ENCODE measurements around the gene PAX9.
"Not testable (repeated sequence)": the region's sequence is repeated elsewhere in the genome, so short reads cannot be mapped to it uniquely, and the experiment has no call there.

The PAX9 gene

DNA sequence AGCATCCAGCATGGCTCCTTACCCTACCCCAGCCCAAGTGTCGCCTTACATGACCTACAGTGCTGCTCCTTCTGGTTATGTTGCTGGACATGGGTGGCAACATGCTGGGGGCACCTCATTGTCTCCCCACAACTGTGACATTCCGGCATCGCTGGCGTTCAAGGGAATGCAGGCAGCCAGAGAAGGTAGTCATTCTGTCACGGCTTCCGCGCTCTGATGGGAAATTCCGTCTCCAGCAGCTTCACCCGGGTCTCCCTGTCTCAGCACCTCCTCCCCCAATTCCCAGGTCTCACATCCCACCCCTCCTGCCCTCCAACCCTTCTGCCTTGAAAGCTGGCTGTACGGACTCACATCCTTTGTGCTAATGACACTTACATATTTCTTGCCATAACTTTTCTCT lies 14.6 kb downstream of the PAX9 start:
- DNase-seq = no peak

DNA sequence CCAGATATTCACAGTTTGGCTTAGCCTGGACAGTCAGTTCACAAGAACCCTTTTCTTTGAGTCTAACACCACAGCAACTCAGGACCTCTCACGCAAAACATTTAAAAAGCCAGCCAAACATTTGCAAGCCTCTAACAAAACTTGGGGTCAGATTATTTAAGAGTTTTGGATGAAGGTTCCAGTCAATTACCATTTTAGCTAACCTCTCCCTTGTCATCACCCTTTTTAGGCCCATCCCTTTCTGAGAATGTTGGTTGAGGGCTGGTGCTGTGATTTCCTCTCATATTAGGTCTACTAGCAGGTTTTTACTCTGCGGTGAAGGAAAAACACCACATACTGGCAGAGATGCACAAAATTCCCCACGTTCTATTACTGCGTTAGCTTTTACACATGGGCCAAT lies 20.7 kb downstream of the PAX9 start:
- no peak for DNase-seq

DNA sequence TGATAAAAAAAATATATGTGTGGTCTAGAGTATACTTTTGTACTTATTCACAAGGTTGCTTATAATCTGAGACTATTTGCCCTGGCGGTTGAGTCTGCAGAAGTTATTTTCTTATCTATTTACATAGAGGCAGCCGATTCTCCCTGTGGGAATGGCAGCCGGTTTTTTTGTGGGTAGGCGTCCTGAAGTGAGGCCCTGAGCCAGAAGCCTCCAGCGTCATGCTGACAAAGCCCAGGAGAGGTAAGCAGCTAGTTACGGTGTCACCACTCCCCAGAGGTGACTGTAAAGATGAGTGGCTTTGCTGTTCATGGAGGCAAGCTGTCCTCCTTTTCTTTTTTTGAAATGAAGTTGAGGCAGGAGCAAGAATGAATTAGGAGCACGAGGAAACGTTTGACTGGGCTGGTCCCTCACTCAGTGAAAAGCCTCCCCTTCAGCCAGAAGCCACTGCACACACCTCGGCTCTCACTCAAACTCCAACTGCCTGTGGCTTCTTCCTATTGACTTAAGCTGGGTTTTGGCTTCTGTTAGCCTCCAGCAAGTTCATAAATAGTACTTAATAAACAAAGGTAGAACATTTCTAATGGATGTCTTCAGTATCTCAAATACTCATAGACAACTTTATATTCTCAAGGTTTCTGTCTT lies 21.5 kb downstream of the PAX9 start:
- no peak for DNase-seq

DNA sequence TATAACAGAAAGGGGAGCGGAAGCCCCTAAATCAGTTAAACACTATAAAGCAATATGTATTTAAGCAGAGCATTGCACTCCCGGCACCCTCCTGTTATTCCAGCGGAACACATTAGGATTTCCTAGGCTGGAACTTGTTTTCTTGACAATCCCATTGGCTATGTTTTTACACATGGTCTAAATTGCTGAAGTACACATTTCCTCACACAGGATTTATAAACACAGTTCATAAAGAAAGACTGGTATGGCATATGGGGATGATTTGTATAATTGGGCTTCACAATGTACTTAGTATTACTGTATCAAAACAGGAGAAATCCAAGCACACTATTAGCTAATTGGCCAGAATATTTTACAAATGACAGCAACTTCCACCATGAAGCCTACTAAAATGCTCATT lies 23.3 kb downstream of the PAX9 start:
- no peak for DNase-seq

DNA sequence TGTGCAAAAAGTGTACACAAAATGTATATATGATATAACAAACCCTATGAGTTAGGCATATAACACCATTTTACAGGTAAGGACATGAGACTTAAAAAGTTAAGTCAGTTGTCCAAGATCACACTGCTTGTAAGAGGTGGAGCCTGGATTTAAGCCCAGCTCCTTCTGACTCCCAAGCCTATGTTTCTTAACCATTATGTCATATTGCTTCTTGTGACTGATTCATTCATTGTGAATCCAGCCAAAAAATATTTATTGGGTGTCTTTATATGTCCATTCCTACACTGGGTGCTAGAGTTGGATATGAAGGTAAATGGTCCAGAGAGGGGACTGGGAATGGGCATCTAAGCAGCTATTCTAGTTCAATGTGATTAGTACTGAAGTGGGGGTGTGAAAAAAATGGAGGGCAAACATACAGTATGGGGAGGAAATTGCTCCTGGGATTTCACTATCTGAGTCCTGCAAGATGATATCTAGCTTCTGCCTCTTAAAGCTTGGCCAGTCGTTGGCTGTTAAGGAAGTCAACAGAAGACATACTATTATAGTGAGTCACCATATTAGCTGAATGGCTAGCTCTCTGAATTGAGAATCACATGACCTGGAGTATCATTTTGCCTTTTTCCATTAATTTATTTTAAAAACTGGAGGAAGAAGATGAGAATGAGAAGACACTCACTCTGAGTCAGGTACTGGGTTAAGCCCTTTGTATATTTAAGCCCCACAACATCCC lies 28.8 kb downstream of the PAX9 start:
- DNase-seq = no peak

DNA sequence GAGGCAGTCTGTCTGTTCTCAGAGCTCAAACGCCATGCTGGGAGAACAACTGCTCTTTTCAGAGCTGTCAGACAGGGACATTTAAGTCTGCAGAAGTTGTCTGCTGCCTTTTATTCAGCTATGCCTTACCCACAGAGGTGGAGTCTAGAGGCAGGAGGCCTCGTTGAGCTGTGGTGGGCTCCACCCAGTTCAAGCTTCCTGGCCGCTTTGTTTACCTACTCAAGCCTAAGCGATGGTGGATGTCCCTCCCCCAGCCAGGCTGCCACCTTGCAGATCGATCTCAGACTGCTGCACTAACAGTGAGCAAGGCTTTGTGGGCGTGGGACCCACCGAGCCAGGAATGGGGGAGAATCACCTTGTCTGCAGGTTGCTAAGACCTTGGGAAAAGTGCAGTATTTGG lies 37.8 kb downstream of the PAX9 start:
- DNase-seq = not testable (repeated sequence)

DNA sequence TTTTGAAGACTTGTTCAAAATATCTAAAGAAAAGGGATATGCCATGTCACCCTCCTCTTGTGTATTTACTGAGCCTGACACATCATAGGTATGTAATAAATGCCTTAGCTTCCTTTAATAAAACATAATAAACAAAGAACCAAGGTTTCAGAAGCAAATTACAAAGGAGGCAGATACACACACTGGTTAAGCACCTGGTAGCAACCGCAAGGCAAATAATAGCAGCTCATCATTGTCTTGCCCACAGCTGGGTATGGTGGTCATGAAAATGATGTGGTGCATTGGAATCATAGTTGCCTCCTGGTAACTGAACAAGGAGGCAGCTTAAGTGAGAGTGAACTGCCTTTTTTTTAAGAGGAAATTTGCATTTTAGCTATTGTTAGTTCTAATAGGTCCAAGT lies 39.0 kb downstream of the PAX9 start:
- no peak for DNase-seq

DNA sequence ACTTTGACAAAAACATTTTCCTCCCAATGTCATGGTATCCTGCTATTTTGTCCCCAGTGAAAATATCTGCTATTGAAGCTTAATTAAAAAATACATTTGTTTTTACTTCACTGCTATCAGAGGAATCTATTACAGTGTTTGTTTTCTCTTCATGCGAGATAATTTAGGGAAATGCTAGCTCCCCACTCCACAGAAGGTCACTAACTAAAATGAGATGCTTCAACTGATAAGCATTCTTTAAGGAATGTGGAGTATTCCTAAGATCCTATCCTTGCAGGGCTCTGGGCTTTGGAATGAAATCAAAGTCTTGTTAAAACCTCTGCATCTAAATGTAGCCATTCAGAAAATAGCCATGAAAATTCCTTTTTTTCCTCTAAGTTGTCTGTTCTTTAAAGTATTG lies 39.5 kb downstream of the PAX9 start:
- DNase-seq = no peak

DNA sequence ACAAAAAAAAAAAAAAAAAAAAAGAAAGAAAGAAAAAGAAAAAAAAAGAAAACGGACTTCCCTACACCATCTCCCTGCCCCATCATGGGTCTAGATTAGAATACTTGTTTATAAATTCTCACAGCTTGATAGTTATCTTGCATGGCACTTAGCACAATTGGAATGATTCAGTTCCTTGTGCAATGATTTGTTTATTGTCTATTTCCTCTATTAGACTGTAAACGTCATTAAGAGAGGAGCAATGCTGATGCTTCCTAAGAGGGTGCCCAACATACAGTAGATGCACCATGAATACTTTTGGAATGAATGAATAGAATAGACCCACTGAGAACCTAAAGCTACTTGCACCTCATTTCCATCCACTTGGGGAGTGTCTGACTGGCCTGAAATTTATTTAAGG lies 40.8 kb downstream of the PAX9 start:
- no peak for DNase-seq

DNA sequence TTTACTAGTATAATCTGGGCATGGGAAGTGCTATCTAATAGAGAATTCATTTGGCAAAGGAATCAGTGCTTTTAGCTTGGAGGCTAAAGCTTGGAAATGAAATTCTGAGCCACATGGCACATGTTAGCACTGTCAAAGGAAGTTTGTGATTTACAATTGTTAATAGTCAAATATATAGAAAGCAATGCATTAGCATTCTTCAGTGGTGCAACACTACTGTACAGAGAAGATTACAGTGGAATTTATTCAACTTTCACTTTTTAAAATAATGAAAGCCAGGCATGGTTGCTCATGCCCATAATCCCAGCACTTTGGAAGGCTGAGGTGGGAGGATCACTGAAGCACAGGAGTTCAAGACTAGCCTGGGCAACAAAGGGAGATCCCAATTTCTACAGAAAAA lies 45.9 kb downstream of the PAX9 start:
- no peak for DNase-seq

DNA sequence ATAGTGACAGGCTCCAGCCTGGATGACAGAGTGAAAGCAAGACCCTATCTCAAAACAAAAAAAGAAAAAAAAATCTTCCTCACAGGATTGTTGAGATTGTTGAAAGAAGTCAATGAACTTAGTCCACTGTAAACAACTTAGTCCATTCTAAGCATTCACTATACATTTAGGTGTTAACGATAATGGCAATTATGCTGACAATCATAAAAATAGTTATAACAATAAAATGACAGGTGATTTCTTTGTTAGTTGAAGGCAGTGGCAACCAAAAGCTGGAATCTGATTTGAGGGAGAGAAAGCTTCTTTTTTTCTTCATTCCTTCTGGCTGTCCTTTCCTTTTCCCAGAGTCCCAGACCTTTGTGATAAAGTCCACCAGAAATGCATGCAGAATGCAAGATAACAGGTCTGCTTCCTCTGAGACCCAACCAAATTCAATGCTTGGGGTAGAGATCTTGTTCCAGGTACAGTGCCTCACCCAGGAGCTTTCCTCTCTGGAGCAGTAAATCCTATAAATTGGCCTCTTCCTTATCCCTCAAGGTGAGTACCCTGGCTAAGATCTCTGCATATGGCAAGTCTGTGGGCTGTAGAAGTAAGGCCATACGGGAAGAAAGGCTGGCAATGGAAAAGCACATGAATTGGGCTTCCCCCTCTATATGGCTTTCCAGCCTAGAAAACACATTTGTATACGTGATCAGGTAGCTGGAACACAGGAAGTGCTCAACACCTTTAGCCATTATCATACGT lies 52.5 kb downstream of the PAX9 start:
- DNase-seq = no peak

DNA sequence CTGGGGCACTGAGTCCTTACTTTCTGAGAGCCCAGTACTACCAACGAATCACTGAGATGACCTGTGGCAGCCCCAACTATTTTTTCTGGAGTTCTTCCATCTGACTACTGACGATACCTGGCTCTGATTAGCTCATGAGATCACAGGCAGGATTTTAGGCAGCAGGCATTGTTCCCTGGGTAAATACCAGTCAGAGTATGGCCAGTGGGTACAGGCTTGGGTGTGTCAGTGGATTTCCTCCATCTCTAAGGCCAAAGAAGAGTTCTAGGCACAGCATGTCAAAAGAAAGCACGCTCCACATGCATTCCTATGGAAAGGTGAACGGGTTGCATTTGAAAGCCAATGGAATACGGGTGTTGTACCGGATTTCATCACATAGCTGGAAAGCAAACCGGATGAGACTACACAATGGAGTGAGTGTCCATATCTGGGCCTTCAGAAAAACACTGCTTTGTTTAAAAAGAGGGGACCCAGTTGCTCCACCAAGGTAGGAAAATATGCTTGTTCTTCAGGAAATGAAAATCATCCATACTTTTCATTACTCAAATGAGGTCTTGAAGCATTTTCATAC lies 55.0 kb downstream of the PAX9 start:
- DNase-seq = no peak

DNA sequence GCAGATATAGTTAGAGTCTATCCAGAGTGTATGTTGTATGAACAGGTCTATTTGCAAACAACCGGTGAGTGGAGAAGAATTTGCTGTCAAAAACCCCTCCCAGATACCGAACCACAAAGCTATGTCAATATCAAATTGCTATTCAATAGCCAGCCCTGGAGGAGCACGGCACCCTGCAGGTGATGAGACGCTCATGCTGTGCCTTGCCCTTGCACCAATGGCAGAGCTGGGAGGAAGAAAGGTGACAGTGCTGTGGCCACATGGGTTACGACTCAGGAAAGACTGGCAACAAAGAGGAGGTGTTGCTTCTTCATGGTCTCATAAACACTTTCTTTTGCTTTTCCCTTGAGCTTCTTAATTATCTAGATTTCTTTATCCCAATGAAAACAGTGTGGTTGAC lies 55.7 kb downstream of the PAX9 start:
- no peak for DNase-seq

DNA sequence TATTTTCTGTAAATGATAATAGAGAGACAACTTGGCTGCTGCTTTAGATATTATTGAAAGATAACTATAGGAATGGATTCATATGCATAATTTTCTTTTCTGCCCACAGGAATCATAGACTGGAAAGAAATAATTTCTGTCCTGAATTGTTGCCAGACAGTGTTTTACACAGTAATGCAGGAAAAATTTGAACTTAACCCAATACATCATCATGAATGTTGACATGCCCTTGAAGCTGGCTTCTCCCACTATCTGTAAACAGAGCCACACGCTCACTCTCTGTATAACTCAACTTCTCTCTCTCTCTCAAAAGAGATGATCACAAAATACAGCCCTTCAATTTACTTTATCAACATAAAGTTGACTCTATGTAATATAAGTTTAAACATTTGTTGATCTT lies 56.6 kb downstream of the PAX9 start:
- DNase-seq = no peak

DNA sequence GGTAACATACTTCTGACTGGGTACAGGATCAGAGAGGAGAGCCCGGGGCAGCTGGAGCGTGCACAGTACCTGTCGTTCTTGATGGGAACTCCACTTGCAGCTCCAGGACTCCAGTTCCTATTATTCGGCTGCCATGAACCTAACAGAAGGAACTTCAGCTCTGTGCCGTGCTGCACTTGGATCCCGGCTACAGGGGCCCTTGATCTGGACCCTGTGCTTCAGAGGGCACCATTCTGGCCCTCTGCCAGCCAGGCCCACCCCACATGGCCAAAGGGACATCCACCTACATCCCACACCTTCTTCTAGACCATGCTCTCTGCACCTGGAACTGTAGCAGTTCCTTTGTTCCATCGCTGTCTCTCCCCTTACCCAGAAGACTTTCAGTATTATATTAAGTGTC lies 58.2 kb downstream of the PAX9 start:
- no peak for DNase-seq

DNA sequence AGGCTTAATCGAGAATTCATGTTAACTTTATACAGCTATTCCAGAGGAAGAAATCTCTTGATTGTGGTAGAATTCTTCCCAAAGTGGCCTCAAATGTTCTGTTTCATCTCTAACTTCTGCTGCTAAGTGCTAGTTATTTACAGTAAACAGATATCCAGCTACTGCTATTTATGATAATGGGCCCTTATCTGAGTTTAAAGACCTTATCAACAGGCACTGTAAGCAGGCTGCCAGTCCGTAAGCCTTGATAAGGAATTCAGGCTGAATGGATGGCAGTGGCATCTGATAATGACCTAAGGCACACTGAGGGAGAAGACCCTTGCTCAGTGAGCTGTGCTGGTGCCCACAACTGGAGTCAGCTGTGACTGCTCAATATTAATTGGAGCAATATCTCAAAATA lies 59.0 kb downstream of the PAX9 start:
- no peak for DNase-seq

DNA sequence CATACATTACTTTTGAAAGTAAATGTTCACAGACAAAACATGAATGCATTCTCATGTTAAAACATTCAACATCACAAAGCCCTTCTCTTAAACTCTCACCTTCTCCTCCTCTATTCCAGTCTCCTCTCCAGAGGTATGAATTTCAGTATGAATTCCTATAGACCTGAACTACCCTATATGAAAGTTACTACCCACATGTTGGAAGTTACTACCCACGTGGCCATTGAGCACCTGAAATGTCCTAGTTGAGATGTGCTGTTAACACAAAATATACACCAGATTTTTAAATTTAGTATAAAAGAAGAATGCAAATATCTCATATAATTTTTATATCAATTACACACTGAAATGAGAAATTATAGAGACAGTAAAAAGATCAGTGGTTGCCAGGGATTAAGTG lies 60.2 kb downstream of the PAX9 start:
- DNase-seq = no peak

DNA sequence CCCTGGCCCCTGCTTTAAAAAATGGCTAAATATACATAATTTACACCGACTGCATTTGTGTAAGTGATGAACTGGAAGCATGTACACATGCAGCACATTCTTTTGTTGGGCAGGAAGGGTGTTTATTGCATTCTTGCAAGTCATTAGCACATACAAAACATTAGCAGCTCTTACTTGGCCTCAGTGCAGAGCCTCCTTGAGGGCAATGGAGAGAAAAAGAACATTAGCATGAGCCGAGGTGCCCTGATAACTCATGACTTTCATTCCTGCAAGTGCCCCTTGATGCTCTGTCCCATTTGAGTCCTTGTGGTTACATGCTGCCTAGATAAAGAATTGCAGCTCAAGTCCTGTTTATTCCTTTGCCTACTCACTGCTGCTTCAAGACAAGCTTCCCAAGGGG lies 61.9 kb downstream of the PAX9 start:
- DNase-seq = no peak

DNA sequence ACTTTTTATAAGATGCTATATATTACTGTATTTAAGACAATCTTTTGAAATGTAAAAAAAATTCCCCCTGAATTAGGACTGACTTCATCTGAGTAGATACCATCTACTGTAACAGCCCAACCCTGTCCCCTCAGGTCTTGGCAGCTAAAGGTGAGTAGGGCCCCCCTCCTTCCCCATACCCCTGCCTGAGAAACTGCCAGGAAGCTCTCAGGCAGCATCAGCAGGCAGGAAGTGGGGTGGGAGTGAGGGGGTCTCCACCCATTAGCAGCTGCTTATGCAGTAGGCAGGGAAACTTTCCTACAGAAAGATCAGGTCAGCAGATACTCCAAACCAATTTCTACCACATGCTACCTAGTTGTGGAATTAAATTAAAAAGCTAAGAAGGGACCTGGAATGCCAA lies 62.5 kb downstream of the PAX9 start:
- DNase-seq = no peak

DNA sequence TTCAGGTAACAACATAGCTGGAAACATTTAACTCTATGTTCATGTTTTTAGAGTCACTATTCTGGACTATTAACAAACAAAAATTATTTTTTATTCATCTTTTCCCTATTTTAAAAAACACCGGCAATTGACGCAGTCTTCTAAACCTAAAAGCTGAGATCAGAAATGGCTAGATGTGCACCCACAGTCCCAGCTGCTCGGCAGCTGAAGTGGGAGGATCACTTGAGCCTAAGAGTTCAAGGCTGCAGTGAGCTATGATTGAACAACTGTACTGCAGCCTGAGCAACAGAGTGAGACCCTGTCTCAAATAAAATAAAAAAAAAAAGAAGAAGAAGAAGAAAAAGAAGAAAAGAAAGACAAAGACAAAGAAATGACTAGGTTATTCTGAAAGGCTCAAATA lies 64.5 kb downstream of the PAX9 start:
- no peak for DNase-seq
